ENCODE measurements around the gene GNG13.

- TF ChIP-seq CTCF (IDR thresholded peaks at IDR 0.05) (no peak), POLR2AphosphoS5 (IDR thresholded peaks at IDR 0.05) (no peak), POLR2A (IDR thresholded peaks at IDR 0.05) (no peak)
These were observed 40.5 kb downstream of the GNG13 start for GRCh38 chr16:760065-760464.

All from gastroesophageal sphincter (tissue), 3 donors.